ENCODE measurements around the gene HMGCS1. TPM values are rescaled to one million over a fixed set of nuclear protein-coding genes. Genes with fewer than 3 reads are reported as not detected.

The HMGCS1 gene
- total RNA-seq, 1 experiment from 2014 or later = 52.8 TPM

DNA sequence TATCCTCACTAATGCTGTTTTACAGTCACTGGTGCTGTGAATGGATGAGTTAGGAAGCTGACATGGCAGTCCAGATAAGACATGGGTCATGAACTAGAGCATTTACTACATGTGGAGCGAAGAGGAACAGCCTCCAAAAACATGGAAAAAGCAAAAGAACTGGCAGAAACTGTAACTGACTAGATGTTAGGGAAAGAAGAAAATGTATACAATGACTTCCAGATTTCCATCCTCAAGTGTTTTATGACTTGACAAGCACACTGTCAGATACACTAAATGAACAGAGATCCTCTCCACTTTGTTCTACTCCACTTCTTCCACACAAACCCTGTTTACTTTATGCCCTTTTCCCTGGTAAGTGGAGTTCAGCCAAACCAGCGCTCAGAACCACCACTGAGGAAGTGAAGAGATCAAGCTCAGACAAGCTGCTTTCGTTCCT is 11.5 kb downstream of the HMGCS1 start:
- no peaks in the 10 kb centered on the region for H3K4me1 ChIP-seq (ENCODE audit: control insufficient read depth in 1 of 2, insufficient read depth in 2 of 2, low read length in 2 of 2)
- no TSS peak for BruUV-seq (replicated peaks)
- ChIA-PET CTCF (no interaction called here), RAD21 (ENCODE audit: low non-redundant PET in 1 of 2, low total read pairs in 2 of 2, uncharacterized antibody in 2 of 2, unreplicated experiment in 2 of 2) (no interaction called here), POLR2A (no interaction called here)
- no peak overlapping the region for H3K9ac ChIP-seq (ENCODE audit: low read length)
- intact Hi-C loops (cut with micrococcal nuclease) = loop anchor here (10.0 kb wide), 1 partner anchor 387 kb away; no protein-coding TSS in a partner anchor
- peaks cover 58% of the 10 kb centered on the region for H3K79me2 ChIP-seq (ENCODE audit: insufficient read depth, low read length)
- H3K27ac ChIP-seq (ENCODE audit: low read depth, low read length) = no peak overlapping the region
- no peaks in the 10 kb centered on the region for H3K9me3 ChIP-seq (ENCODE audit: control insufficient read depth in 1 of 2, insufficient read depth in 1 of 2, low read depth in 1 of 2, low read length in 2 of 2)
- no peak overlapping the region for H2AFZ ChIP-seq (ENCODE audit: low read depth, low read length, poor library complexity, severe bottlenecking)
- H4K20me1 ChIP-seq (ENCODE audit: insufficient read depth) = no peaks in the 10 kb centered on the region
- H3K27me3 ChIP-seq (ENCODE audit: insufficient read depth, low read length) = no peaks in the 10 kb centered on the region
- TF ChIP-seq ATF3 (IDR thresholded peaks at IDR 0.05) (no peak), TCF7L2 (IDR thresholded peaks at IDR 0.05; ENCODE audit: borderline replicate concordance, extremely low read depth, insufficient read depth, insufficient read length) (no peak), YY1 (IDR thresholded peaks at IDR 0.05; ENCODE audit: extremely low read depth, insufficient replicate concordance, low read depth, low read length) (no peak), JUND (IDR thresholded peaks at IDR 0.05) (no peak), ZNF274 (IDR thresholded peaks at IDR 0.05; ENCODE audit: low read depth, low read length) (no peak), SRF (IDR thresholded peaks at IDR 0.05; ENCODE audit: low read depth) (no peak), EZH2 (IDR thresholded peaks at IDR 0.05) (no peak)
- TF ChIP-seq, protein P1, sequence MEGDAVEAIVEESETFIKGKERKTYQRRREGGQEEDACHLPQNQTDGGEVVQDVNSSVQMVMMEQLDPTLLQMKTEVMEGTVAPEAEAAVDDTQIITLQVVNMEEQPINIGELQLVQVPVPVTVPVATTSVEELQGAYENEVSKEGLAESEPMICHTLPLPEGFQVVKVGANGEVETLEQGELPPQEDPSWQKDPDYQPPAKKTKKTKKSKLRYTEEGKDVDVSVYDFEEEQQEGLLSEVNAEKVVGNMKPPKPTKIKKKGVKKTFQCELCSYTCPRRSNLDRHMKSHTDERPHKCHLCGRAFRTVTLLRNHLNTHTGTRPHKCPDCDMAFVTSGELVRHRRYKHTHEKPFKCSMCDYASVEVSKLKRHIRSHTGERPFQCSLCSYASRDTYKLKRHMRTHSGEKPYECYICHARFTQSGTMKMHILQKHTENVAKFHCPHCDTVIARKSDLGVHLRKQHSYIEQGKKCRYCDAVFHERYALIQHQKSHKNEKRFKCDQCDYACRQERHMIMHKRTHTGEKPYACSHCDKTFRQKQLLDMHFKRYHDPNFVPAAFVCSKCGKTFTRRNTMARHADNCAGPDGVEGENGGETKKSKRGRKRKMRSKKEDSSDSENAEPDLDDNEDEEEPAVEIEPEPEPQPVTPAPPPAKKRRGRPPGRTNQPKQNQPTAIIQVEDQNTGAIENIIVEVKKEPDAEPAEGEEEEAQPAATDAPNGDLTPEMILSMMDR (IDR thresholded peaks at IDR 0.05 in 2 of 3, conservative IDR thresholded peaks at IDR 0.05 in 1 of 3; ENCODE audit: borderline replicate concordance in 1 of 3, insufficient read depth in 1 of 3, low read depth in 2 of 3, low read length in 2 of 3) = no peak
- DNase-seq (ENCODE audit: low read depth, low spot score) (no peak), ATAC-seq (no peak)
- H3K4me2 ChIP-seq (ENCODE audit: low read length) = no peak overlapping the region
- peaks cover 9 to 14% of the 10 kb centered on the region in 2 experiments for H3K36me3 ChIP-seq (ENCODE audit: control insufficient read depth in 1 of 2, insufficient read depth in 2 of 2, low read length in 2 of 2)
- no peak overlapping the region for H3K4me3 ChIP-seq (replicated peaks in 1 of 2; ENCODE audit: low read depth in 1 of 2, low read length in 2 of 2)
- H3K9me2 ChIP-seq (ENCODE audit: insufficient read depth) = no peaks in the 10 kb centered on the region

All from HCT116 (cell line).